H1 (cell line): ENCODE data around the gene RAVER2.

Experiments used
- CBX5 ChIP-seq: fragments of 300-800, 300-1000 bp; sonication (generic); IDR thresholded peaks from 2 replicates; pipeline ENCODE4 v1.7.1; 2016; ENCODE audit warnings: antibody characterized with exemption, low read length, low read depth
- ZNF274 ChIP-seq: IDR thresholded peaks from 2 replicates; pipeline ENCODE4 v1.7.0; 2012; ENCODE audit warnings: low read length, borderline replicate concordance; ENCODE audit errors: extremely low read depth
- TF ChIP-seq, protein P1 (sequence below), 3 experiments: IDR thresholded peaks; 1 replicate in 2 of 3; 2 replicates in 1 of 3; pipeline versions ENCODE4 v1.5.1 to v1.6.1; 2011; ENCODE audit warnings: low read length in 3 of 3, mild to moderate bottlenecking in 3 of 3, inconsistent platforms in 2 of 3, low read depth in 1 of 3, moderate library complexity in 1 of 3; ENCODE audit not compliant: insufficient read depth in 1 of 3; ENCODE audit errors: control extremely low read depth in 1 of 3

DNA sequence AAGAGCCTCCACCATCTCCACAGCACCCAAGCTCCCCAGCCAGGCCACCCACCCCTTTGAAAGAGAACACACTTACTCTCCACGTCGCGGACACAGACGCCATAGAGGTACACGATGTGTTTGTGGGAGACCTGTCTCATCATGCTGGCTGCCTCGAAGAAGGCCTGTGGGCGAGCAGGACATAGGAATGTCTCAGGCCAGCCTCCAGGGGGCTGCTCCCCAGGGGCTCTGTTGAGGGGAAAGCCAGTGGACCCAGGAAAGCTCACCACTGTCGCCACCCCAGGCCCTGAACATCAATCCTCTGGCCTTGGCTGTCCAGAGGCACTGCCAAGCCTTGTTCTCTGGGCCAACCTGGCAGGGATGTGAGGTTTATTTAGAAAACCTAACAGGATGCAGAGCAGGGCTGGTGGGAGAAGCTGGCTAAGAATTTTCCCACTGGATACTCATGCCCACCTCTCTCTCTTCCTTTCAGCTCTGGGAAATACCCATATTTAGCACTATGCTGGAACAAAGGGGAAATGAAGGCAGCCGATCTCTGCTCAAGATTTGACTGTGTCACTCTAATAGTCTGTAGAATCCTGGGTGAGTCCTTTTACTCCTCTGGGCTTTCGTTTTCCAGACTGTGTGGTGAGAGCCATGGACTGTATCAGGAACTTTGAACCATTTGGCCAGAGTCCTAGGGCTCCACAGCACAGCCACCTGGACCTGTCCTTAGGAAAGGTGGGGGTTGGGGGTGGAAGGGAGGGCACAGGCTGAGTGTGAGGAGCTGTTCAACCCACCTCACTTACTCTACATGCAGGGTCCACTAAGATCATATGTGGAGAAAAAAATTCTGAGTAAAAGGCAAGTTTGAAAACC is 101.9 kb downstream of the RAVER2 start:
- TF ChIP-seq, protein P1, sequence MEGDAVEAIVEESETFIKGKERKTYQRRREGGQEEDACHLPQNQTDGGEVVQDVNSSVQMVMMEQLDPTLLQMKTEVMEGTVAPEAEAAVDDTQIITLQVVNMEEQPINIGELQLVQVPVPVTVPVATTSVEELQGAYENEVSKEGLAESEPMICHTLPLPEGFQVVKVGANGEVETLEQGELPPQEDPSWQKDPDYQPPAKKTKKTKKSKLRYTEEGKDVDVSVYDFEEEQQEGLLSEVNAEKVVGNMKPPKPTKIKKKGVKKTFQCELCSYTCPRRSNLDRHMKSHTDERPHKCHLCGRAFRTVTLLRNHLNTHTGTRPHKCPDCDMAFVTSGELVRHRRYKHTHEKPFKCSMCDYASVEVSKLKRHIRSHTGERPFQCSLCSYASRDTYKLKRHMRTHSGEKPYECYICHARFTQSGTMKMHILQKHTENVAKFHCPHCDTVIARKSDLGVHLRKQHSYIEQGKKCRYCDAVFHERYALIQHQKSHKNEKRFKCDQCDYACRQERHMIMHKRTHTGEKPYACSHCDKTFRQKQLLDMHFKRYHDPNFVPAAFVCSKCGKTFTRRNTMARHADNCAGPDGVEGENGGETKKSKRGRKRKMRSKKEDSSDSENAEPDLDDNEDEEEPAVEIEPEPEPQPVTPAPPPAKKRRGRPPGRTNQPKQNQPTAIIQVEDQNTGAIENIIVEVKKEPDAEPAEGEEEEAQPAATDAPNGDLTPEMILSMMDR (IDR thresholded peaks at IDR 0.05; ENCODE audit: control extremely low read depth in 1 of 3, insufficient read depth in 1 of 3, low read depth in 1 of 3, low read length in 3 of 3) = no peak
- TF ChIP-seq CBX5 (no peak), ZNF274 (no peak)
